ENCODE data around the gene TSPAN5.

TSPAN5 gene

GRCh38 chr4:98481167-98481566 lies 177.2 kb downstream of the TSPAN5 start:
- Histone ChIP-seq H3K4me3 (ENCODE audit: low read depth, low read length) (no peak overlapping the region), H3K4me1 (ENCODE audit: control insufficient read depth, insufficient read depth, low read length) (peaks cover 3% of the 10 kb centered on the region; the same call in 1 of the 2 replicates), H3K27ac (ENCODE audit: extremely low read depth, low read depth, low read length) (no peak overlapping the region), H3K9me3 (ENCODE audit: control insufficient read depth, insufficient read depth, low read depth, low read length) (no peaks in the 10 kb centered on the region), H3K36me3 (ENCODE audit: control insufficient read depth in 2 of 2, insufficient read depth in 1 of 2, low read length in 2 of 2) (no peaks in the 10 kb centered on the region)
- POLR2A ChIA-PET = interaction anchor here (0.6 kb wide), 1 partner anchor 470 kb away, joined by 7 read pairs; no protein-coding TSS in a partner anchor
- TF ChIP-seq ZNF23 (tag by site-specific recombination; IDR thresholded peaks at IDR 0.05; ENCODE audit: borderline replicate concordance) (no peak), ZNF366 (tag by site-specific recombination; conservative IDR thresholded peaks at IDR 0.05) (no peak), ZNF404 (tag by site-specific recombination; IDR thresholded peaks at IDR 0.05) (no peak), ZNF311 (tag by site-specific recombination; IDR thresholded peaks at IDR 0.05; ENCODE audit: borderline replicate concordance) (no peak), SP7 (tag by site-specific recombination; IDR thresholded peaks at IDR 0.05) (no peak), ATF2 (tag by site-specific recombination; IDR thresholded peaks at IDR 0.05; ENCODE audit: low read depth) (no peak), PRDM1 (tag by site-specific recombination; IDR thresholded peaks at IDR 0.05) (no peak), ZSCAN4 (tag by site-specific recombination; IDR thresholded peaks at IDR 0.05) (no peak), HIC1 (tag by site-specific recombination; IDR thresholded peaks at IDR 0.05) (no peak), HOXD13 (CRISPR knock-in tag; IDR thresholded peaks at IDR 0.05; ENCODE audit: borderline replicate concordance) (no peak)
- CTCF ChIA-PET = no interaction called here

GRCh38 chr4:98480535-98480934 lies 177.9 kb downstream of the TSPAN5 start:
- POLR2A ChIA-PET = no interaction called here

More at GRCh38 chr4:98480535-98480934, 177.9 kb downstream of the TSPAN5 start:
- Histone ChIP-seq H3K4me1 (ENCODE audit: control insufficient read depth, insufficient read depth, low read length) (peaks cover 3% of the 10 kb centered on the region; the same call in 1 of the 2 replicates), H3K27ac (ENCODE audit: extremely low read depth, low read depth, low read length) (no peak overlapping the region), H3K4me3 (ENCODE audit: low read depth, low read length) (no peak overlapping the region), H3K36me3 (ENCODE audit: control insufficient read depth in 2 of 2, insufficient read depth in 1 of 2, low read length in 2 of 2) (no peaks in the 10 kb centered on the region), H3K9me3 (ENCODE audit: control insufficient read depth, insufficient read depth, low read depth, low read length) (no peaks in the 10 kb centered on the region)
- TF ChIP-seq ZNF692 (tag by site-specific recombination; IDR thresholded peaks at IDR 0.05) (no peak), ZBTB6 (tag by site-specific recombination; IDR thresholded peaks at IDR 0.05) (no peak), ZBTB21 (tag by site-specific recombination; IDR thresholded peaks at IDR 0.05) (no peak), TSHZ1 (tag by site-specific recombination; IDR thresholded peaks at IDR 0.05; ENCODE audit: borderline replicate concordance) (no peak), WT1 (tag by site-specific recombination; IDR thresholded peaks at IDR 0.05) (no peak), ZFP37 (tag by site-specific recombination; IDR thresholded peaks at IDR 0.05) (no peak), ZNF830 (tag by site-specific recombination; IDR thresholded peaks at IDR 0.05; ENCODE audit: low read depth) (no peak), ZNF707 (tag by site-specific recombination; IDR thresholded peaks at IDR 0.05) (no peak), ZNF843 (tag by site-specific recombination; IDR thresholded peaks at IDR 0.05) (no peak), YY2 (tag by site-specific recombination; IDR thresholded peaks at IDR 0.05) (no peak), ZNF776 (tag by site-specific recombination; IDR thresholded peaks at IDR 0.05; ENCODE audit: borderline replicate concordance) (no peak)
- CTCF ChIA-PET = interaction anchor here (0.7 kb wide), 1 partner anchor 177 kb away, joined by 3 read pairs; no protein-coding TSS in a partner anchor

Data from HEK293 (cell line).